ENCODE measurements around the gene SYNPR.

Gene SYNPR

DNA sequence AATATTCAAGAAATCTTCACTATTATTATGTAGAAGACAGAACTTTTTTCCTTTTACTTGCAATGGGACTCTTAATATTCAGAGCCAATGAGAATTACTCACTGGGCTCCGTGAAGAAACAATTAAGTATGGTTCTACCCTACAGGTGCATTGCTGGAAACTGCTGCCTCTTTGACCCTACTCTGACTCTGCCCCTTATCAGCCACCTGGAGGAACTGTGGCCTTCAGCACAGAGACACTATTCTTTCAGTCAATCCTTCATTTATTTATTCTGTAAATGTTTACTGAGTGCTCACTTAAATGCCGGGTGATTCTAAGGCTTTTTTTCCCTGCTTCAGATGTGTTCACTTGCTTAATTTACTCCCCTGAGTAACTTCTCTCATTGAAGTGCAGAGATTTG, 163.2 kb downstream of the SYNPR start:
- no peak for DNase-seq
- Histone ChIP-seq H3K9me3 (no peaks in the 10 kb centered on the region), H3K36me3 (no peaks in the 10 kb centered on the region), H3K4me3 (ENCODE audit: low read depth, low read length) (no peak overlapping the region), H3K27me3 (peaks cover 58% of the 10 kb centered on the region), H3K4me1 (no peaks in the 10 kb centered on the region)
- TF ChIP-seq, protein P1, sequence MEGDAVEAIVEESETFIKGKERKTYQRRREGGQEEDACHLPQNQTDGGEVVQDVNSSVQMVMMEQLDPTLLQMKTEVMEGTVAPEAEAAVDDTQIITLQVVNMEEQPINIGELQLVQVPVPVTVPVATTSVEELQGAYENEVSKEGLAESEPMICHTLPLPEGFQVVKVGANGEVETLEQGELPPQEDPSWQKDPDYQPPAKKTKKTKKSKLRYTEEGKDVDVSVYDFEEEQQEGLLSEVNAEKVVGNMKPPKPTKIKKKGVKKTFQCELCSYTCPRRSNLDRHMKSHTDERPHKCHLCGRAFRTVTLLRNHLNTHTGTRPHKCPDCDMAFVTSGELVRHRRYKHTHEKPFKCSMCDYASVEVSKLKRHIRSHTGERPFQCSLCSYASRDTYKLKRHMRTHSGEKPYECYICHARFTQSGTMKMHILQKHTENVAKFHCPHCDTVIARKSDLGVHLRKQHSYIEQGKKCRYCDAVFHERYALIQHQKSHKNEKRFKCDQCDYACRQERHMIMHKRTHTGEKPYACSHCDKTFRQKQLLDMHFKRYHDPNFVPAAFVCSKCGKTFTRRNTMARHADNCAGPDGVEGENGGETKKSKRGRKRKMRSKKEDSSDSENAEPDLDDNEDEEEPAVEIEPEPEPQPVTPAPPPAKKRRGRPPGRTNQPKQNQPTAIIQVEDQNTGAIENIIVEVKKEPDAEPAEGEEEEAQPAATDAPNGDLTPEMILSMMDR (IDR thresholded peaks at IDR 0.05; ENCODE audit: low read depth, low read length): no peak

- Histone ChIP-seq H3K4me1 (no peaks in the 10 kb centered on the region), H3K9me3 (no peaks in the 10 kb centered on the region), H3K27me3 (peaks cover 63% of the 10 kb centered on the region), H3K4me3 (ENCODE audit: low read depth, low read length) (no peak overlapping the region), H3K36me3 (no peaks in the 10 kb centered on the region)
- TF ChIP-seq, protein P1 (IDR thresholded peaks at IDR 0.05; ENCODE audit: low read depth, low read length): no peak
- no peak for DNase-seq
Measured at GRCh38 chr3:63442918-63443317, 164.8 kb downstream of the SYNPR start.

DNA sequence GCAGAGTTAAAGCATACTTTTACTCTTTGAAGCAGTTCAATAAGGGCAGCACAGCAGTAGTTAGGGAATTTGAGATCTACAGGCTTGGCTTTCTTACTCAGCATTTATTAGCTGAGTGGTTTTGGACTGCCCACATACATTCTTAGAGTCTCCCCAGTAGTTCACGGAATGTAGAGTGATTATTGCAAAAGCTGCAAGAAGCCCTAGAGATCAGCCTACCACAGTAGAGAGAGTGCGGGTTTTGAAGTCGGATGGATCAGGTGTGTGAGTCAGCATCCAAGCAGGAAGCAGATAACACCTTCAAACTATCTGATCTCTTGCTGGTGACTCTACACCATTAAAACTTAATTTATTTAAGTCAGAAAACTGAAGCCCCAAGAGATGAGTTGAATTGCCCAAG, 171.9 kb downstream of the SYNPR start:
- H3K36me3 ChIP-seq: no peaks in the 10 kb centered on the region
- TF ChIP-seq, protein P1 (IDR thresholded peaks at IDR 0.05; ENCODE audit: low read depth, low read length): no peak
- H3K9me3 ChIP-seq: no peaks in the 10 kb centered on the region
- no peaks in the 10 kb centered on the region for H3K4me1 ChIP-seq
- peaks cover 40% of the 10 kb centered on the region for H3K27me3 ChIP-seq
- no peak overlapping the region for H3K4me3 ChIP-seq (ENCODE audit: low read depth, low read length)
- DNase-seq: no peak

DNA sequence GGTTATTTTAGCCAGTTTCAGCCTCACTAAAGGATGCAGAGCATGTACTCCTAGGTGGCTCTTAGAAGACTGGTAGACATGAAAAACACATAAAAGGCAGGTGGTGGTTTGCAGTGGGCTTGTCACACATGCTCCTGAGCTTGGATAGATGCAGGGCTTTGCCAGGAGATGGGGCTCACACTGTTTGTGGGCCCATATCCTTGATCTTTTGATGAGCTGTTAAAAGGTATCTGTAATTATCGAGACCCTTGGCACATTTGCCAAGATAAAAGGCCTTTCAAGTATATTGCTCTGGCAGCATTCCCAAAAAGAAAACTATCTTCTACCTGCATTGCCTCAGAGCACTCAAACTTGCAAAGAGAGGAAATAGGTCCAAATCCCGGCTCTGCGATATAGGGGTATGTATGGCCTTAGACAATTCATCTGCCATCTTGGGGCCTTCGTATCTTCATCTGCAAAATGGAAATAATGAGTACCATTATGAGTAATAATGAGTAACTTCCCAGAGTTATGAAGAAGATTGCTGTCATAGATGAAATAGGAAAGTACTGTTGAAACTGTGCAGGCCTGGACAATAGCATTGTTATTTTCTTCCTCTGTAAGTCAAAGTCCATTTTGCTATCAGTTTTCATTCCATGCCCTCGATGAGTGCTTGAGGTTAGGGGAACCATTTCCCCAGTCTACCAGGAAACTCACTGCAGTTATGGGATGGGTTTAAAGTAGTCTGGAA, 172.7 kb downstream of the SYNPR start:
- Histone ChIP-seq H3K27me3 (peaks cover 33% of the 10 kb centered on the region), H3K9me3 (no peaks in the 10 kb centered on the region), H3K4me3 (ENCODE audit: low read depth, low read length) (no peak overlapping the region), H3K4me1 (no peaks in the 10 kb centered on the region), H3K36me3 (no peaks in the 10 kb centered on the region)
- no peak for DNase-seq
- TF ChIP-seq, protein P1 (IDR thresholded peaks at IDR 0.05; ENCODE audit: low read depth, low read length): no peak

GRCh38 chr3:63456901-63457300, 178.8 kb downstream of the SYNPR start:
- H3K4me1 ChIP-seq: no peaks in the 10 kb centered on the region
- no peaks in the 10 kb centered on the region for H3K36me3 ChIP-seq
- H3K27me3 ChIP-seq: peaks cover 6% of the 10 kb centered on the region
- no peak overlapping the region for H3K4me3 ChIP-seq (ENCODE audit: low read depth, low read length)
- no peak for DNase-seq
- H3K9me3 ChIP-seq: no peaks in the 10 kb centered on the region
- TF ChIP-seq, protein P1 (IDR thresholded peaks at IDR 0.05; ENCODE audit: low read depth, low read length): no peak

DNA sequence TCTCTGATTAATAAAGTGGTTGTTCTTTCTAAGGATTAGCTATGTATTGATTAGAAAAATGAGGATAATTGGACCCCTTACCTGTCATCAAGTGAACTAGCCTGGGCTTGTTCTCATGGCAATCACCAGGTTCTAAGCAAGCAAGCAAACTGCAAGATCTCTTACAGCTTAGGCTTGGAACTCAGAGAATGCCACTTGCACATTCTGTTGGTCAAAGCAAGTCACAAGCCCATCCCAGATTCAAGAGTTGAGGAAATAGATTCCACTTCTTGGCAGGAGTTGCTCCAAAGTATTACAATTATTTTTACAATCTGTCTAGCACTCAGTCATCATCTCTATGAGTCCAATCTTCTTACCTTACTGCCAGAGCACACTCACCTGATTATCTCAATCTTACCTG, 180.3 kb downstream of the SYNPR start:
- DNase-seq: no peak
- no peaks in the 10 kb centered on the region for H3K36me3 ChIP-seq
- H3K4me3 ChIP-seq (ENCODE audit: low read depth, low read length): no peak overlapping the region
- TF ChIP-seq, protein P1 (IDR thresholded peaks at IDR 0.05; ENCODE audit: low read depth, low read length): no peak
- H3K27me3 ChIP-seq: peaks cover 15% of the 10 kb centered on the region
- H3K4me1 ChIP-seq: no peaks in the 10 kb centered on the region
- H3K9me3 ChIP-seq: no peaks in the 10 kb centered on the region

All from BE2C (cell line).